ENCODE measurements around the gene KLHDC1. TPM values are rescaled to one million over a fixed set of nuclear protein-coding genes. Genes with fewer than 3 reads are reported as not detected.
A peak's percentile ranks its signal among the peaks of the same experiment; 100 is the strongest.
"Not testable (repeated sequence)": the region's sequence is repeated elsewhere in the genome, so short reads cannot be mapped to it uniquely, and the experiment has no call there.

Gene KLHDC1
- polyA plus RNA-seq, 1 donor, result 4.9 TPM

GRCh38 chr14:49721733-49722435, 29.0 kb downstream of the KLHDC1 start:
- not testable (repeated sequence) for H3K36me3 ChIP-seq (ENCODE audit: control insufficient read depth, insufficient read depth, low read length); H3K4me3 ChIP-seq (ENCODE audit: low read length); DNase-seq; H3K27me3 ChIP-seq (ENCODE audit: control insufficient read depth, insufficient read depth, low read length); H3K4me1 ChIP-seq (ENCODE audit: control insufficient read depth, insufficient read depth, low read length); H3K27ac ChIP-seq (ENCODE audit: low read length); H3K9me3 ChIP-seq (ENCODE audit: control insufficient read depth, low read depth, low read length)
- no CpG with 5 or more reads among the region's 9 CpGs for WGBS (ENCODE audit: insufficient coverage, low lambda C conversion rate)

DNA sequence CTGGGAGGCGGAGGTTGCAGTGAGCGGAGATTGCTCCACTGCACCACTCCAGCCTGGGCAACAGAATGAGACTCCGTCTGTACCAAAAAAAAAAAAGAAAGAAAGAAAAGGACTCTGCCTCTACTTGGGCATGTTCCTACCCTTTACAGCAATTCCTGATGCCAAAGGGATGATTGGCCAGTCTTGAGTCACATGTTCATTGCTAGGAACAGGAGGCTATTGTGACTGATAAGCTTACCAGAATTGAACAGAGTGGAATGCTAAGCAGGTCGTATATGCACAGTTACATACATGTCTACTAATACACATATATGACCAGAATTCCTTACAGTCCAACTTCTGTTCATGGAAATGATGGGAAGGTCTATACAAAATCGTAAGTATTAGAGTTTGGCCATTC, 34.3 kb downstream of the KLHDC1 start:
- no peak overlapping the region for H3K4me3 ChIP-seq (ENCODE audit: low read length)
- no peaks in the 10 kb centered on the region for H3K36me3 ChIP-seq (ENCODE audit: control insufficient read depth, insufficient read depth, low read length)
- DNase-seq, result no peak
- H3K27me3 ChIP-seq (ENCODE audit: control insufficient read depth, insufficient read depth, low read length), result no peaks in the 10 kb centered on the region
- H3K27ac ChIP-seq (ENCODE audit: low read length), result no peak overlapping the region
- H3K9me3 ChIP-seq (ENCODE audit: control insufficient read depth, low read depth, low read length), result no peaks in the 10 kb centered on the region
- H3K4me1 ChIP-seq (ENCODE audit: control insufficient read depth, insufficient read depth, low read length), result no peaks in the 10 kb centered on the region
- no CpG with 5 or more reads among the region's 5 CpGs for WGBS (ENCODE audit: insufficient coverage, low lambda C conversion rate)

- Histone ChIP-seq H3K9me3 (ENCODE audit: control insufficient read depth, low read depth, low read length) (no peaks in the 10 kb centered on the region), H3K36me3 (ENCODE audit: control insufficient read depth, insufficient read depth, low read length) (peaks cover 4% of the 10 kb centered on the region), H3K4me3 (ENCODE audit: low read length) (no peak overlapping the region), H3K27ac (ENCODE audit: low read length) (no peak overlapping the region), H3K4me1 (ENCODE audit: control insufficient read depth, insufficient read depth, low read length) (no peaks in the 10 kb centered on the region), H3K27me3 (ENCODE audit: control insufficient read depth, insufficient read depth, low read length) (no peaks in the 10 kb centered on the region)
- DNase-seq, result no peak
- no CpG with 5 or more reads among the region's 3 CpGs for WGBS (ENCODE audit: insufficient coverage, low lambda C conversion rate)
Observed at GRCh38 chr14:49732896-49733295, 40.0 kb downstream of the KLHDC1 start.

DNA sequence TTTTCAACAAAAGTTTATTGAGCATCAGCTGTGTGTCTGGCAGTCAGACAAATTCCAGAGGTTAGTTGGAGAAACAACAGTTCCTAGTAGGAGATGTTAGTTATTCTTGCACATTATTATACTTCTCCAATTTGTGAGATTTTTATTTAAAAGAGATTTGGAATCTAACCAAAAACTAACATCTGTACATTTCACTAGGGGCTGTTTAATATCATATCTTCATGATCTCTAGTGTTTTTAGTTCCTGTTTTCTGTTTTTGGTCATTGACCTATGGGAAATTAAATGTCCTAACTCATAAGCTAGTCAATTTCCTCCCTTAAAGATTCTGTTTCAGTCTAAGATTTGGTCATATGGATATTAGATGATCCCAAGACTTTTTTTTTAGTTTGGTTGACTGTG, 40.9 kb downstream of the KLHDC1 start:
- peaks cover 4% of the 10 kb centered on the region for H3K36me3 ChIP-seq (ENCODE audit: control insufficient read depth, insufficient read depth, low read length)
- no peak for DNase-seq

GRCh38 chr14:49735669-49736068, 42.7 kb downstream of the KLHDC1 start:
- 100% methylated on average over 2 of the region's 4 CpGs for WGBS (ENCODE audit: insufficient coverage, low lambda C conversion rate)
- H3K4me1 ChIP-seq (ENCODE audit: control insufficient read depth, insufficient read depth, low read length); H3K27me3 ChIP-seq (ENCODE audit: control insufficient read depth, insufficient read depth, low read length); H3K9me3 ChIP-seq (ENCODE audit: control insufficient read depth, low read depth, low read length); DNase-seq; H3K4me3 ChIP-seq (ENCODE audit: low read length); H3K27ac ChIP-seq (ENCODE audit: low read length); H3K36me3 ChIP-seq (ENCODE audit: control insufficient read depth, insufficient read depth, low read length): not testable (repeated sequence)

More for the DNA sequence above, 40.9 kb downstream of the KLHDC1 start:
- no peaks in the 10 kb centered on the region for H3K4me1 ChIP-seq (ENCODE audit: control insufficient read depth, insufficient read depth, low read length)
- H3K9me3 ChIP-seq (ENCODE audit: control insufficient read depth, low read depth, low read length), result no peaks in the 10 kb centered on the region
- no peak overlapping the region for H3K4me3 ChIP-seq (ENCODE audit: low read length)
- no peaks in the 10 kb centered on the region for H3K27me3 ChIP-seq (ENCODE audit: control insufficient read depth, insufficient read depth, low read length)
- no peak overlapping the region for H3K27ac ChIP-seq (ENCODE audit: low read length)

DNA sequence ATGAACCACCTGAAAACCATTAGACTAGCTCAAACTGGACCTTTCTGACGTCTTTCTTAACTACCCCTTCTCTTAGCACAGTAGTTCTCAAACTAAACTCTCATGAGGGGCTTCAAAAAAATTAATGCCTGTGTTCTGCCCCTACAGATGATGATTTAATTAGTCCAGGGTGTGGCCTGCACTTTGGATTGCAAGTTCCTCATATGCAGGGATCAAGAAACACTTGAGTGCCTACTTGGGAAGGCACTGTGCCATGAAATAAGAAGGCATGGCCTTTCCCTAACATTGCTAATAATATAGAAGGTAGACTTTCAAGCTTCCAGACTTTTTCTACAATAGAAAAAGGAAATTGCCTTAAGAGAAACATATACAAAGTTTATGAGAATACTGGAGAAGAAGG, 52.3 kb downstream of the KLHDC1 start:
- DNase-seq, result no peak
- peaks cover 7% of the 10 kb centered on the region for H3K36me3 ChIP-seq (ENCODE audit: control insufficient read depth, insufficient read depth, low read length)
- WGBS (ENCODE audit: insufficient coverage, low lambda C conversion rate), result no CpG with 5 or more reads among the region's 1 CpG

DNA sequence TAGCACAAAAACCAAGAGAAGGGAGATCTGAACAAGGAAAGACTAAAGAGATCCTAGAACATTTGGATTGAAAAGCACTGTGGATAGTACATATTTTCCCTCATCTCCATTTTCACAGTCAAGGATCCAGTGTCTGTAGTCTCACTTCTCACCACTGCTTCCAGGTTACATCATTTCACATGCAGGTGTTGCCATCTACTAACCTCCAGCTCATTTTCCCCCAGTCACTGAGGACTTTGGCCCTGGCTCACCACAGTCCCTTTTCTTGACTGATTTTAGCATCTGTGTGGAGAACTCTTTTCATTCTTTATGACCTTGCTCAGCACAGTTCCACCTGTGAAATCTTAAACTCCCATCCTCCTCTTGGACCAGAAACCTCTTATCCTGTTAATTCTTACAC, 53.6 kb downstream of the KLHDC1 start:
- not testable (repeated sequence) for H3K27ac ChIP-seq (ENCODE audit: low read length); H3K27me3 ChIP-seq (ENCODE audit: control insufficient read depth, insufficient read depth, low read length); H3K4me1 ChIP-seq (ENCODE audit: control insufficient read depth, insufficient read depth, low read length); H3K36me3 ChIP-seq (ENCODE audit: control insufficient read depth, insufficient read depth, low read length); H3K9me3 ChIP-seq (ENCODE audit: control insufficient read depth, low read depth, low read length); H3K4me3 ChIP-seq (ENCODE audit: low read length)
- peak in 1 of 2 donors; percentile 23 for DNase-seq

More for the DNA sequence above, 52.3 kb downstream of the KLHDC1 start:
- Histone ChIP-seq H3K27me3 (ENCODE audit: control insufficient read depth, insufficient read depth, low read length) (no peaks in the 10 kb centered on the region), H3K4me3 (ENCODE audit: low read length) (no peak overlapping the region), H3K9me3 (ENCODE audit: control insufficient read depth, low read depth, low read length) (no peaks in the 10 kb centered on the region), H3K27ac (ENCODE audit: low read length) (no peak overlapping the region), H3K4me1 (ENCODE audit: control insufficient read depth, insufficient read depth, low read length) (no peaks in the 10 kb centered on the region)

GRCh38 chr14:49754570-49755097, 61.7 kb downstream of the KLHDC1 start:
- 96% methylated on average over 3 of the region's 5 CpGs for WGBS (ENCODE audit: insufficient coverage, low lambda C conversion rate)
- H3K9me3 ChIP-seq (ENCODE audit: control insufficient read depth, low read depth, low read length), result no peaks in the 10 kb centered on the region

GRCh38 chr14:49755378-49755777, 62.5 kb downstream of the KLHDC1 start:
- Histone ChIP-seq H3K9me3 (ENCODE audit: control insufficient read depth, low read depth, low read length) (no peaks in the 10 kb centered on the region), H3K4me3 (ENCODE audit: low read length) (no peak overlapping the region), H3K27me3 (ENCODE audit: control insufficient read depth, insufficient read depth, low read length) (no peaks in the 10 kb centered on the region), H3K4me1 (ENCODE audit: control insufficient read depth, insufficient read depth, low read length) (no peaks in the 10 kb centered on the region), H3K36me3 (ENCODE audit: control insufficient read depth, insufficient read depth, low read length) (no peaks in the 10 kb centered on the region), H3K27ac (ENCODE audit: low read length) (no peak overlapping the region)
- DNase-seq, result no peak
- 100% methylated on average over 1 of the region's 3 CpGs for WGBS (ENCODE audit: insufficient coverage, low lambda C conversion rate)

More at GRCh38 chr14:49754570-49755097, 61.7 kb downstream of the KLHDC1 start:
- Histone ChIP-seq H3K27ac (ENCODE audit: low read length) (no peak overlapping the region), H3K27me3 (ENCODE audit: control insufficient read depth, insufficient read depth, low read length) (no peaks in the 10 kb centered on the region), H3K4me3 (ENCODE audit: low read length) (no peak overlapping the region), H3K36me3 (ENCODE audit: control insufficient read depth, insufficient read depth, low read length) (no peaks in the 10 kb centered on the region), H3K4me1 (ENCODE audit: control insufficient read depth, insufficient read depth, low read length) (no peaks in the 10 kb centered on the region)
- no peak for DNase-seq

DNA sequence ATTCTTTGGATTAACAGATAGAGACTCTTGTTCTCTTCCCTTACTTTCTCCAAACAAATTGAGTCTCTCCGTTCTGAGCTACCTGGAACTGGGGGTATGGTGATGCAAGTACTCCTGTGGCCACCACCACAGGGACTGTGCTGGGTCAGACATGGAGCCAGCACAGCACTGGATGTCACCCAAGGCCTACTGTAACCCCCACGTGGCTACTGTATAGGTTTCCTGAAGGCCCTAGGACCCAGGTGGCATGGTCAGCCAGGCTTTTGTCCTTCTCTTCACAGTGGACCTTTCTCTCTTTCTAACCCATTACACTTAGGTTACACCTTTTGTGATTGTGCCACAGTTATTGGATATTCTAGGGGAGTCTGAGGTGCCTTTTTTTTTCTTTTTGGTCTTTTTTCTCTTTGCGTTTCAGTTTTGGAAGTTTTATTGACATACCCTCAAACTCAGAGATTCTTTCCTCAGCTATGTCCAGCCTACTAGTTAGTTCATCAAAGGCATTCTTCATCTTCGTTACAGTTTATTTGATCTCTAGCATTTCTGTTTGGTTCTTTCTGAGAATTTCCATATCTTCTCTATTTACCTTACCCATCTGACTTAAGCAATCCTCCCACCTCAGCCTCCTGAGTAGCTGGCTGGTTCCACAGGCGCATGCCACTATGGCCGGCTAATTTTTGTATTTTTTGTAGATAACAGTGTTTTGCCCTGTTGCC, 69.1 kb downstream of the KLHDC1 start:
- no peaks in the 10 kb centered on the region for H3K36me3 ChIP-seq (ENCODE audit: control insufficient read depth, insufficient read depth, low read length)
- no peaks in the 10 kb centered on the region for H3K27me3 ChIP-seq (ENCODE audit: control insufficient read depth, insufficient read depth, low read length)
- no peaks in the 10 kb centered on the region for H3K9me3 ChIP-seq (ENCODE audit: control insufficient read depth, low read depth, low read length)
- DNase-seq, result no peak
- H3K27ac ChIP-seq (ENCODE audit: low read length), result no peak overlapping the region
- 88% methylated on average over 1 of the region's 6 CpGs for WGBS (ENCODE audit: insufficient coverage, low lambda C conversion rate)
- H3K4me3 ChIP-seq (ENCODE audit: low read length), result no peak overlapping the region
- peaks cover 3% of the 10 kb centered on the region for H3K4me1 ChIP-seq (ENCODE audit: control insufficient read depth, insufficient read depth, low read length)
